LNCaP clone FGC (cell line): Measurements from ENCODE around the gene KCNC4.

ENCODE experiments used
- DNase-seq: peaks from one replicate; pipeline ENCODE4 v3.0.0-alpha.2; 2011; ENCODE audit warnings: low read depth
- H3K4me3 ChIP-seq: 2 replicates; pipeline ENCODE4 v1.5.1; 2011; ENCODE audit warnings: mild to moderate bottlenecking, low read depth, low read length, control low read depth
- TF ChIP-seq, protein P1 (sequence below): IDR thresholded peaks from 2 replicates; pipeline ENCODE4 v1.5.1; 2012; ENCODE audit warnings: mild to moderate bottlenecking; ENCODE audit not compliant: control insufficient read depth, insufficient read depth; ENCODE audit errors: extremely low read depth

Gene KCNC4

DNA sequence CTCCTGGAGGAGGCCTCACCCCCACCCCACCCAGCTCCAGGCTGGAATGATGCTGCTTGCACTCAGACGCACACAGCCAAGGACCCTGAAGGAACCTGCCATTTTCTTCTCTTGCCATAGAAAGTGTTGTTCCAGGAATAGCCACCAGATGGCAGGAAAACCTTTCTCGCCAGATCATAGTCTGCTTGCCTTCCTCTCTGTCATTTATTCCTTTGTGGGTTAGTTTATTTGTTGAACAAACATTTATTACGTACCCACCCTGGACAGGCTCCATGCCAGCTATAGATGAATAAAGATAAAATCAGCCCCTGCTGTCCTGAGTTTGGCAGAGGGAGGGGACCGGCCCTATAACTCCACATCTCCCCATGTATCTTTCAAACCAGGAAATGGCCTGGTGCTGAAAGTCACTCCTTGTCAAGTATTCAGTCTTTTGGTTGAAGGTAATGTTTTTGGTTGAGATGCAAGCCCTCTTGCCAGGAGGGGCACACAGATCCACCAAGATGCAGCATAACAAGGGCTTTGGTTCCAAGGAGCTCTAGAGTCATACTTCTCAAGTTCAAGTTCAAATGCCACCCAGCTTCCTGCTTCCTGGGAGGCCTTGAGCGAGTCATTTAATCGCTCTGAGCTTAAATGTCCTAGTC lies 7.0 kb upstream of the KCNC4 start:
- H3K4me3 ChIP-seq, result no peak overlapping the region
- peak; percentile 85 for DNase-seq
- TF ChIP-seq, protein P1, sequence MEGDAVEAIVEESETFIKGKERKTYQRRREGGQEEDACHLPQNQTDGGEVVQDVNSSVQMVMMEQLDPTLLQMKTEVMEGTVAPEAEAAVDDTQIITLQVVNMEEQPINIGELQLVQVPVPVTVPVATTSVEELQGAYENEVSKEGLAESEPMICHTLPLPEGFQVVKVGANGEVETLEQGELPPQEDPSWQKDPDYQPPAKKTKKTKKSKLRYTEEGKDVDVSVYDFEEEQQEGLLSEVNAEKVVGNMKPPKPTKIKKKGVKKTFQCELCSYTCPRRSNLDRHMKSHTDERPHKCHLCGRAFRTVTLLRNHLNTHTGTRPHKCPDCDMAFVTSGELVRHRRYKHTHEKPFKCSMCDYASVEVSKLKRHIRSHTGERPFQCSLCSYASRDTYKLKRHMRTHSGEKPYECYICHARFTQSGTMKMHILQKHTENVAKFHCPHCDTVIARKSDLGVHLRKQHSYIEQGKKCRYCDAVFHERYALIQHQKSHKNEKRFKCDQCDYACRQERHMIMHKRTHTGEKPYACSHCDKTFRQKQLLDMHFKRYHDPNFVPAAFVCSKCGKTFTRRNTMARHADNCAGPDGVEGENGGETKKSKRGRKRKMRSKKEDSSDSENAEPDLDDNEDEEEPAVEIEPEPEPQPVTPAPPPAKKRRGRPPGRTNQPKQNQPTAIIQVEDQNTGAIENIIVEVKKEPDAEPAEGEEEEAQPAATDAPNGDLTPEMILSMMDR, result peak; percentile 77

DNA sequence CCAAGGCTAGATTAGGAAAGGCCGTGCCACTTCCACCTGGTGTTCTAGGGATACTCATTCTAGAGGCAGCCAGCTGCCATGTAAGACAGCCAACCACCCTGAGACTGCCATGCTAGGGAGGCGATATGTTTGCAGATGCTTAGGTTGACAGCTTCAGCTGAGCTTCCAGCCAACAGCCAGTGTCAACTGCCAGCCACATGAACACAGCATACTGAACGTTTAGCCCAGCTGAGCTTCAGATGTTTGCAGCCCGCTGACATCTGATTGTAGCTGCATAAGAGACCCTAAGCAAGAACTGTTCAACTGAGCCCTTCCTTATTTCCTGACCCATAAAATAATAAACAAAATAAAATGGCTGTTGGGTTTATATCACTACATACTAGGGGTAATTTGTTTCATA lies 5.0 kb upstream of the KCNC4 start:
- TF ChIP-seq, protein P1, result no peak
- DNase-seq, result no peak
- no peak overlapping the region for H3K4me3 ChIP-seq

DNA sequence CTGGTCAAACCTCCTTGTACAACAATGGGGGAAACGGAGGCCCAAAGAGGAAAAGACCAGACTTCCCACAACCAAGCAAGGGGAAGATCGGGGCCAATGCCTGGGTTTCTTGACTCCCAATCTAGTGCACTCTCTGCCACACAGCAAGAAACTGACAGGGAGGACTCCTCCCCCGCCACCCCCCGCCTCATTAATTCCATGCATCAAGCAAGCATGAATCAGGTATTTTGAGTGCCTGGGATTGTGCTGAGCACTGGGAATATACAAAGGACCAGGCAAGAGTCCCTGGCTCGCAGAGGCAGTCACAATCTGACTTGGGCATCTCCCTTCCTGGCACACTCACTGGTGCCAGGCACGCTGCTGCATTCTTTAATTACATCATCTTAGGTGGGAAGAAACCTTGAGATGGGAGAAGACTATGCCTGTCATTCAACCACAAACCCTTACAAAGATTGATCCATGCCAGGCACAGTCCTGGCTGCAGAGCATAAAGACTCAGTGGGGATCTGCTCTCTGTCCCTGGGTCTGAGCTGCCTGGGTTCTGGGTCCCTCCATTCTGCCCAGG lies 4.4 kb upstream of the KCNC4 start:
- DNase-seq, result no peak
- TF ChIP-seq, protein P1, result no peak
- no peak overlapping the region for H3K4me3 ChIP-seq

DNA sequence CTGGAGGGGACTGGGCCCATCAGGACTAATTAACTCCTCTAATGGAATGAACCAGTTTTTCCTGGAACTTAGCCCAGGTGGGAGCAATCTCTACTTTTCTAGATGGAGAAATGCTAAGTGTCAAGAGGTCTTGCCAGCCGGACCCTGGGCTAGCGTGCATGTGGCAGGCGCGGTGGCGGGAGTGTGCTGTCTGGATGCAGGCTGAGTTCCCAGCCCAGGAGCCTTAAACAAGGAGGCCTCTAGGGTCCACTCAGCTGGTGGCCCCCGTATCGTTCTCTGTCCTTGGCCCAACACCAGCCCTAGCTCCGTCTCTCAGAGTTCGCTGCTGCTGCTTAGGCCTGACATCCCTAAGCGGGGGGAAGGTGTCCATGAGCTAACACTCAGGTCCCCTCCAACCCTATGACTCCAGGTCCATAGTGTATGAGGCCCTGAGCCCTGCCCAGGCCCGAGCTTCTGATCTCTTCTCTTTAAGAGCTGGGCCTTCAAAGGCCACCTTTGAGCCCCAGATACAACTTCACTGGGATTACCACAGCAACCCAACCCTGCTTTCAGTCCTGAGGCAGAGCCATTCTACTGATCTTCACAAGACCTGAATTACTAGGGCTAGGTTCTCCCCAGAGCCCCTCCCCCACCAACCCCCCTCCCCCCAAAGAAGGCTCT lies 3.7 kb upstream of the KCNC4 start:
- no peak for DNase-seq
- H3K4me3 ChIP-seq, result no peak overlapping the region
- TF ChIP-seq, protein P1, result no peak

DNA sequence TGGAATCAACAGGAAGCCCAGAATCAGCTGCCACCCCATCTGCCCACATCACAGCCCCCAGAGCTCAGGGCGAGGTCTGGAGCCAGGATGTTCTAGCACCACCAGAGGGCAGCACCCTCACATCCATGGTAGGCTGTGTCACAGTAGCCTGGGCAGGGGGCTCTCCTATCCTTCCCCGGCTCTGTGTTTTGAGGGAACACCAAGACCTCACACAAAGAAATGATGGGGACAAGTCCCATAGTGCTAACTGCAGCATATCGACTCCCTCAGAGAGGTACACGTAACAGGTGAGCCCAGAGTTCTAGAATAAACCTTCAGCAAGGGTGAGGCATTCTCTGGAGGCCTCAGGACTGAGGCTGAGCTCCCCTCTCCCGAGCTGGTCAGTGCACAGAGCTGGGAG lies 2.3 kb upstream of the KCNC4 start:
- no peak overlapping the region for H3K4me3 ChIP-seq
- DNase-seq, result no peak
- TF ChIP-seq, protein P1, result peak; percentile 89

DNA sequence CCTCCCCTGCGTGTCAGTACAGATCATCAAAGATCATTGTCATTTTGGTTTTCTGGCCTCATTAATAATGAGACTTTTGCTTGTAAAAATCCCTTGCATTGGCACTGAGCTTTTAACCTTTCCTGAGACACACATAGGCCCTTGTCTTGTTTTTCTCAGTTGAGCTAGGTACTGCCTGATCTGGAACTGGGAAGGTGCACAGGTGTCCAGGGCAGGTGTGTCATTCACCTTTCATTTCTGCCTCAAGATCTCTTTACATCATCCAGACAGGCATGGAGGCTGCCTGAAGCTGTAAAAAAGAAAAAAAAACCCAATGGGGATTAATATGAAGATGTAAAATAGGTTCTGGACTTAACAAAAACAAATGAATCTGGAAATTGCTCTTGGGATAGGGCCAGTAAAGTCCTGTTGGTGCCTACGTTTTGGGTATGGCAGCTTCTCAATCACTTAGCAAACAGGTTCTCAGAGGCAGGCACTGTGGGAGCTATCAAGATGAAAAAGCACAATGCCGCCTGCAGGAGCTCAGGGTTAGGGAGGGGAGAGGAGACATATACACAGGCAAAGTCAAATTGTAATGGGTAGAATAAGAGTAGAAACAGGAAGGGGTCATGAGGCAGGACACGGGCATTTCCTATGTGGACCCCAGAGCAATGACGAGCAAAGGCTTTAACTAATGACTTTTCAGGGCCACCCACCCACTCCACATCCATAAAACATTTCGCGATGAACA lies 1.0 kb upstream of the KCNC4 start:
- no peak for DNase-seq
- no peak overlapping the region for H3K4me3 ChIP-seq
- TF ChIP-seq, protein P1, result no peak
